HG02884 (cell line): Measurements from ENCODE around the gene VWF.
"Not testable (repeated sequence)": the region's sequence is repeated elsewhere in the genome, so short reads cannot be mapped to it uniquely, and the experiment has no call there.

ENCODE experiments used
- ATAC-seq: cut with Tn5 transposase; IDR thresholded peaks from one replicate; pipeline ENCODE4 v1.9.1; 2021; ENCODE audit warnings: mild to moderate bottlenecking, moderate library complexity; ENCODE audit not compliant: unreplicated experiment

VWF gene

GRCh38 chr12:6146509-6146908 is 22.0 kb upstream of the VWF start:
- ATAC-seq = no peak

- no peak for ATAC-seq
Observed at GRCh38 chr12:6145564-6145963, 21.1 kb upstream of the VWF start.

GRCh38 chr12:6143303-6143675 is 18.8 kb upstream of the VWF start:
- no peak for ATAC-seq

- ATAC-seq = not testable (repeated sequence)
Observed at GRCh38 chr12:6142368-6143302, 18.2 kb upstream of the VWF start.

GRCh38 chr12:6141731-6142367 is 17.4 kb upstream of the VWF start:
- ATAC-seq = not testable (repeated sequence)

GRCh38 chr12:6140651-6141447 is 16.4 kb upstream of the VWF start:
- no peak for ATAC-seq

- ATAC-seq = no peak
Observed at GRCh38 chr12:6135071-6135470, 10.6 kb upstream of the VWF start.

- ATAC-seq = no peak
Observed at GRCh38 chr12:6133642-6134041, 9.2 kb upstream of the VWF start.

- no peak for ATAC-seq
Observed at GRCh38 chr12:6132496-6132895, 8.0 kb upstream of the VWF start.

- ATAC-seq = no peak
Observed at GRCh38 chr12:6125310-6125608, 789 bp upstream of the VWF start.

GRCh38 chr12:6123258-6123657 is 1.2 kb downstream of the VWF start:
- no peak for ATAC-seq

- ATAC-seq = no peak
Observed at GRCh38 chr12:6122201-6122600, 2.3 kb downstream of the VWF start.

- ATAC-seq = no peak
Observed at GRCh38 chr12:6120796-6121473, 3.5 kb downstream of the VWF start.

- ATAC-seq = no peak
Observed at GRCh38 chr12:6118891-6119568, 5.4 kb downstream of the VWF start.

- ATAC-seq = no peak
Observed at GRCh38 chr12:6116471-6117021, 7.9 kb downstream of the VWF start.

- no peak for ATAC-seq
Observed at GRCh38 chr12:6115389-6115788, 9.1 kb downstream of the VWF start.

GRCh38 chr12:6114476-6114870 is 10.0 kb downstream of the VWF start:
- ATAC-seq = no peak

- ATAC-seq = no peak
Observed at GRCh38 chr12:6113691-6114475, 10.6 kb downstream of the VWF start.

- no peak for ATAC-seq
Observed at GRCh38 chr12:6112004-6112403, 12.5 kb downstream of the VWF start.

GRCh38 chr12:6110006-6110405 is 14.5 kb downstream of the VWF start:
- no peak for ATAC-seq
